Adrenal gland (tissue), 12 donors: ENCODE data around the gene INF2. TPM values are rescaled to one million over a fixed set of nuclear protein-coding genes. Genes with fewer than 3 reads are reported as not detected.

Experiments
- DNase-seq, 7 donors: peaks; one replicate each; pipeline ENCODE4 v3.0.0-alpha.2; 2019 to 2020
- H3K27ac ChIP-seq, 5 donors: fragments of 200-600 bp; sonication (generic) in 4 of 5; 1 replicate in 3 of 5; 2 replicates in 2 of 5; pipeline versions ENCODE4 v1.5.1 to v1.8.0; 2016 to 2020; ENCODE audit warnings: mild to moderate bottlenecking in 1 of 5
- H3K27me3 ChIP-seq: fragments of 200-600 bp; 2 replicates; pipeline ENCODE4 v1.8.0; 2021
- H3K36me3 ChIP-seq, 2 donors: fragments of 200-600 bp; replicated peaks in 1 of 2; 1 replicate in 1 of 2; 2 replicates in 1 of 2; pipeline versions ENCODE4 v1.5.1 to v1.8.0; 2018 to 2022
- H3K4me1 ChIP-seq, 2 donors: fragments of 200-600 bp; replicated peaks in 1 of 2; 1 replicate in 1 of 2; 2 replicates in 1 of 2; pipeline versions ENCODE4 v1.5.1 to v1.8.0; 2018 to 2021
- H3K4me3 ChIP-seq, 4 donors: fragments of 200-600 bp; sonication (generic) in 3 of 4; one replicate each; pipeline ENCODE4 v1.5.1; 2016 to 2018
- H3K9me3 ChIP-seq, 3 donors: fragments of 200-600 bp; sonication (generic) in 1 of 3; replicated peaks in 1 of 3; 1 replicate in 2 of 3; 2 replicates in 1 of 3; pipeline versions ENCODE4 v1.5.1 to v1.8.0; 2016 to 2021
- CTCF ChIP-seq, 6 experiments: fragments of 450-650 bp in 4 of 6; fragments of 200-600 bp in 2 of 6; sonication (generic) in 1 of 6; IDR thresholded peaks; 1 replicate in 5 of 6; 2 replicates in 1 of 6; pipeline versions ENCODE4 v1.5.1 to v1.8.0; 2016 to 2021; ENCODE audit warnings: antibody characterized with exemption in 6 of 6, mild to moderate bottlenecking in 2 of 6, moderate library complexity in 1 of 6
- POLR2A ChIP-seq, 2 donors: fragments of 450-650 bp; IDR thresholded peaks; one replicate each; pipeline ENCODE4 v1.6.1; 2017; ENCODE audit warnings: antibody characterized with exemption in 2 of 2, mild to moderate bottlenecking in 2 of 2, moderate library complexity in 1 of 2
- WGBS, 4 donors: extraction: QIAGEN DNeasy Blood & Tissue Kit in 2 of 4; methylation state at CpG; one replicate each; pipeline versions ENCODE4 v1.1.5 to v1.1.7; 2013 to 2017; 5-methylcytosine and 5-hydroxymethylcytosine counted together
- intact Hi-C, 2 donors: fragments of 100-400 bp; cut with DNase I; formaldehyde crosslinking; loops; one replicate each; pipeline versions ENCODE4 v1.14.1 to v1.15.0; 2022 to 2023
- polyA plus RNA-seq, 3 donors: library from polyadenylated mRNA; stranded (reverse); fragments of 200-250 nt in 2 of 3; fragments of 350-450 nt in 1 of 3; fragmentation: Illumina TruSeq in 1 of 3; extraction: RNeasy Lipid Tissue Mini Kit (QIAGEN cat#74804) in 1 of 3; gene quantifications; one replicate each; pipeline ENCODE4 v1.2.3, GENCODE V29; 2013 to 2014
- total RNA-seq, 9 donors: library from RNA; depleted of rRNA in 4 of 9; stranded (reverse); fragments of >200 nt in 4 of 9; fragments of 120-200 nt in 1 of 9; fragmentation: NEBNext Ultra II Directional in 1 of 9; extraction: Animal tissue kit (Norgen Biotek cat#: 25700) in 1 of 9; gene quantifications; one replicate each; pipeline versions ENCODE4 v1.1.0 to v1.2.4, GENCODE V29; 2013 to 2023
- donor health status: healthy with polysubstance abuse.
- donor health status: Bipolar disorder and iron deficiency.
- donor health status: DM: yes; HTN: yes; CAD: no.
- donor health status: DM: no; HTN: no; CAD: no.
- donor health status: DM: no; HTN: no; CAD: no.
- donor health status: DM: yes; HTN: yes; CAD: no.

INF2 gene
- total and polyA plus RNA-seq, 12 donors: 8.4 to 217 (median 62.0) TPM

- 83 to 93% (median 88%) methylated on average over 12 of the region's 12 CpGs for WGBS, 4 donors
- no peak for DNase-seq
- TF ChIP-seq CTCF (IDR thresholded peaks at IDR 0.05) (no peak), POLR2A (IDR thresholded peaks at IDR 0.05) (no peak)
- H3K9me3 ChIP-seq: no peaks in the 10 kb centered on the region
- no peak overlapping the region for H3K4me3 ChIP-seq
- peaks cover 4 to 14% of the 10 kb centered on the region in 2 donors for H3K4me1 ChIP-seq
- intact Hi-C loops: no loop called here
- H3K27me3 ChIP-seq: no peaks in the 10 kb centered on the region
- H3K36me3 ChIP-seq: peaks cover 0 to 37% of the 10 kb centered on the region in 2 donors
- no peak overlapping the region for H3K27ac ChIP-seq
These were observed 12.7 kb downstream of the INF2 start for GRCh38 chr14:104702106-104702505.

DNA sequence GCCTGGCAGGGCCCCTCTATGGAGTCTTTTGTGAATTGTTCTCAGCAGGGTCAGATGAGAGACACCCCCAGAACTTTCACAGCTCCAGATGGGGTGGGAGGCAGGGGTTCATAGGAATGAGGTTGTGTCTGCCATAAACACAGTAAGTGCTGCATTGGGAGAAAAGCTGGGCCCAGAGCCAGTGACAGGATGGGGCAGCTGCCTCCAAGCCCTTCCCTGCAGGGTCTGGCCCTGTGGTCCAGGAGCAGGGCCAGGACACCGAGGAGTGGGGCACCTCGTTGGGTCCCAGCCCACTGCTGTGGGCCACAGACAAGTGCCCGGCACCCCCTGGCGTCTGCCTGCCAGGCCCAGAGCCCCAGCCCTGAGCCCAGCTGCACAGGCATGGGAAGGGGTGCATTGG, 13.3 kb downstream of the INF2 start:
- DNase-seq: no peak
- H3K36me3 ChIP-seq: peaks cover 0 to 37% of the 10 kb centered on the region in 2 donors
- H3K27me3 ChIP-seq: no peaks in the 10 kb centered on the region
- 86 to 100% (median 94%) methylated on average over 1 to 4 of the region's 4 CpGs; no CpG with 5 or more reads in 1 of the 4 donors for WGBS, 4 donors
- H3K9me3 ChIP-seq: no peaks in the 10 kb centered on the region
- no peak overlapping the region for H3K4me3 ChIP-seq
- intact Hi-C loops: no loop called here
- no peak overlapping the region for H3K27ac ChIP-seq
- H3K4me1 ChIP-seq: peaks cover 4 to 8% of the 10 kb centered on the region in 2 donors
- TF ChIP-seq CTCF (IDR thresholded peaks at IDR 0.05) (no peak), POLR2A (IDR thresholded peaks at IDR 0.05) (no peak)

GRCh38 chr14:104703269-104703668, 13.9 kb downstream of the INF2 start:
- WGBS, 4 donors: 92 to 95% (median 94%) methylated on average over 10 to 28 of the region's 28 CpGs
- Histone ChIP-seq H3K4me3 (no peak overlapping the region), H3K27me3 (no peaks in the 10 kb centered on the region), H3K4me1 (peaks cover 2 to 7% of the 10 kb centered on the region in 2 donors), H3K9me3 (no peaks in the 10 kb centered on the region), H3K36me3 (peaks cover 0 to 37% of the 10 kb centered on the region in 2 donors), H3K27ac (no peak overlapping the region)
- TF ChIP-seq CTCF (IDR thresholded peaks at IDR 0.05) (no peak), POLR2A (IDR thresholded peaks at IDR 0.05) (no peak)
- intact Hi-C loops: no loop called here
- DNase-seq: no peak

- TF ChIP-seq CTCF (IDR thresholded peaks at IDR 0.05) (no peak), POLR2A (IDR thresholded peaks at IDR 0.05) (no peak)
- Histone ChIP-seq H3K4me3 (no peak overlapping the region), H3K27ac (no peak overlapping the region), H3K36me3 (peaks cover 0 to 37% of the 10 kb centered on the region in 2 donors), H3K4me1 (no peaks in the 10 kb centered on the region), H3K27me3 (no peaks in the 10 kb centered on the region), H3K9me3 (no peaks in the 10 kb centered on the region)
- 95 to 98% (median 98%) methylated on average over 17 to 22 of the region's 22 CpGs for WGBS, 4 donors
- no peak for DNase-seq
- intact Hi-C loops: no loop called here
These were observed 14.8 kb downstream of the INF2 start for GRCh38 chr14:104704252-104704651.
